Activated CD8-positive, alpha-beta memory T cell treated with anti-CD3 and anti-CD28 coated beads for 24 hours (primary cell): ENCODE data around the gene AP1S3.

ENCODE experiments used
- DNase-seq: peaks from one replicate; pipeline ENCODE4 v3.0.0-alpha.2; 2020

AP1S3 gene

GRCh38 chr2:223837287-223838061 lies at the start of gene AP1S3:
Gene AP1S3, minus strand, starts transcription at chr2:223837582. Its CDS starts 132 bp downstream, at chr2:223837450.
- DNase-seq, result peak; percentile 84

- DNase-seq, result no peak
Observed at GRCh38 chr2:223887127-223887526, 49.7 kb upstream of the AP1S3 start.

- DNase-seq, result no peak
Observed at GRCh38 chr2:223886726-223887125, 49.3 kb upstream of the AP1S3 start.

GRCh38 chr2:223884399-223884798 lies 47.0 kb upstream of the AP1S3 start:
- DNase-seq, result no peak

- DNase-seq, result no peak
Observed at GRCh38 chr2:223882715-223883114, 45.3 kb upstream of the AP1S3 start.

- DNase-seq, result no peak
Observed at GRCh38 chr2:223880796-223881195, 43.4 kb upstream of the AP1S3 start.

GRCh38 chr2:223877721-223878410 lies 40.5 kb upstream of the AP1S3 start:
- no peak for DNase-seq

- DNase-seq, result peak; percentile 15
Observed at GRCh38 chr2:223873672-223874071, 36.3 kb upstream of the AP1S3 start.

GRCh38 chr2:223872772-223873171 lies 35.4 kb upstream of the AP1S3 start:
- peak; percentile 19 for DNase-seq

- peak; percentile 17 for DNase-seq
Observed at GRCh38 chr2:223871661-223872060, 34.3 kb upstream of the AP1S3 start.

- peak; percentile 42 for DNase-seq
Observed at GRCh38 chr2:223870840-223871611, 33.6 kb upstream of the AP1S3 start.

GRCh38 chr2:223868005-223868404 lies 30.6 kb upstream of the AP1S3 start:
- no peak for DNase-seq

GRCh38 chr2:223865907-223866508 lies 28.6 kb upstream of the AP1S3 start:
- DNase-seq, result no peak

- no peak for DNase-seq
Observed at GRCh38 chr2:223865124-223865523, 27.7 kb upstream of the AP1S3 start.

GRCh38 chr2:223863491-223863890 lies 26.1 kb upstream of the AP1S3 start:
- no peak for DNase-seq

- DNase-seq, result no peak
Observed at GRCh38 chr2:223860809-223861738, 23.7 kb upstream of the AP1S3 start.

- no peak for DNase-seq
Observed at GRCh38 chr2:223859070-223859469, 21.7 kb upstream of the AP1S3 start.

- DNase-seq, result no peak
Observed at GRCh38 chr2:223856584-223856983, 19.2 kb upstream of the AP1S3 start.

- DNase-seq, result no peak
Observed at GRCh38 chr2:223856021-223856420, 18.6 kb upstream of the AP1S3 start.

GRCh38 chr2:223855426-223855825 lies 18.0 kb upstream of the AP1S3 start:
- no peak for DNase-seq

- no peak for DNase-seq
Observed at GRCh38 chr2:223854741-223855140, 17.4 kb upstream of the AP1S3 start.

GRCh38 chr2:223853425-223853837 lies 16.0 kb upstream of the AP1S3 start:
- DNase-seq, result no peak
